ENCODE data around the gene POU2F3. TPM values are rescaled to one million over a fixed set of nuclear protein-coding genes. Genes with fewer than 3 reads are reported as not detected.

POU2F3 gene
- polyA plus RNA-seq, 1 donor (not counting 4 experiments of a cell fraction or from before 2014, with no cell fraction given) = 0.96 TPM

DNA sequence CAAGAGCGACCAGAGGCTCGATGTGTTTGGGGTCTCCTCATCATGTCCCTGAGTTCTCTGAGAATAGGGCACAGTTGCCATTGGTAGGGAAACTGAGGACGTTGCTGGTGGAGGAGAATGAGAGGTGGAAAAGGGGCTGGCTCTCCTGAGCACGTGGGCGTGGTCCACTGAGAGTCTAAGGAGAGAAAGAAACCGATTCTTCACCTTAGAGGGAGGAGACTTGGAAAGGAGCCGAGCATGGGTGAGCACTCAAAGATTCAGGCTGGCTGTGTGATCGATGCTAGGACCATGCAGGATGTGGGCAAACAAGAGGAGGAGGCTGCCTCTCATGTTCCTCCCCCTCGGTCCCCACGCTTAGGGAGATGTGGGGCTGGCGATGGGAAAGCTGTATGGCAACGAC lies 65.3 kb downstream of the POU2F3 start:
- Histone ChIP-seq H2AFZ (ENCODE audit: control insufficient read depth, low read length) (peak overlapping the region; percentile 21), H3K9me3 (ENCODE audit: control insufficient read depth, low read depth, low read length) (no peaks in the 10 kb centered on the region), H3K4me2 (ENCODE audit: control insufficient read depth, extremely low read depth, insufficient read depth, low read depth, low read length) (peak overlapping the region; percentile 34), H3K9me1 (ENCODE audit: control insufficient read depth, extremely low read depth, insufficient read depth, low read length) (no peaks in the 10 kb centered on the region), H3K4me1 (ENCODE audit: control insufficient read depth, extremely low read depth, insufficient read depth, low read length) (peaks cover 43% of the 10 kb centered on the region), H3K9ac (ENCODE audit: control insufficient read depth, extremely low read depth, insufficient read depth, low read length) (no peak overlapping the region), H3K27me3 (ENCODE audit: control insufficient read depth, extremely low read depth, insufficient read depth, low read length) (no peaks in the 10 kb centered on the region), H4K20me1 (ENCODE audit: control insufficient read depth, extremely low read depth, insufficient read depth, low read length) (no peaks in the 10 kb centered on the region), H3K4me3 (ENCODE audit: control insufficient read depth in 2 of 3, extremely low read depth in 1 of 3, insufficient read depth in 2 of 3, low read depth in 1 of 3, low read length in 3 of 3) (no peak overlapping the region), H3K27ac (ENCODE audit: control insufficient read depth, insufficient read depth, low read length) (peak overlapping the region; percentile 23), H3K79me2 (ENCODE audit: control insufficient read depth, insufficient read depth, low read length) (no peaks in the 10 kb centered on the region), H3K36me3 (ENCODE audit: control insufficient read depth in 2 of 2, extremely low read depth in 1 of 2, insufficient read depth in 2 of 2, low read length in 2 of 2) (no peaks in the 10 kb centered on the region)
- dilution Hi-C loops (cut with MboI; ENCODE audit: extremely low pct_ligation_motif_present, low sequenced_read_pairs) = no loop called here
- TF ChIP-seq CTCF (optimal IDR thresholded peaks at IDR 0.05 in 1 of 3, IDR thresholded peaks at IDR 0.05 in 1 of 3, conservative IDR thresholded peaks at IDR 0.05 in 1 of 3; ENCODE audit: extremely low read depth in 1 of 3, insufficient read depth in 2 of 3, low read length in 3 of 3) = no peak
- TF ChIP-seq EZH2 (IDR thresholded peaks at IDR 0.05; ENCODE audit: low read length) = no peak
- DNase-seq (ENCODE audit: low read depth, low spot score) = no peak
- peak; percentile 85 for FAIRE-seq

- dilution Hi-C loops (cut with MboI; ENCODE audit: extremely low pct_ligation_motif_present, low sequenced_read_pairs) = no loop called here
- Histone ChIP-seq H2AFZ (ENCODE audit: control insufficient read depth, low read length) (peak overlapping the region; percentile 65), H3K4me2 (ENCODE audit: control insufficient read depth, extremely low read depth, insufficient read depth, low read depth, low read length) (peak overlapping the region; percentile 51), H3K4me1 (ENCODE audit: control insufficient read depth, extremely low read depth, insufficient read depth, low read length) (peaks cover 43% of the 10 kb centered on the region), H4K20me1 (ENCODE audit: control insufficient read depth, extremely low read depth, insufficient read depth, low read length) (no peaks in the 10 kb centered on the region), H3K9ac (ENCODE audit: control insufficient read depth, extremely low read depth, insufficient read depth, low read length) (no peak overlapping the region), H3K9me3 (ENCODE audit: control insufficient read depth, low read depth, low read length) (no peaks in the 10 kb centered on the region), H3K36me3 (ENCODE audit: control insufficient read depth in 2 of 2, extremely low read depth in 1 of 2, insufficient read depth in 2 of 2, low read length in 2 of 2) (no peaks in the 10 kb centered on the region), H3K4me3 (ENCODE audit: control insufficient read depth in 2 of 3, extremely low read depth in 1 of 3, insufficient read depth in 2 of 3, low read depth in 1 of 3, low read length in 3 of 3) (peak overlapping the region in 1 of 3 experiments; percentile 22), H3K27me3 (ENCODE audit: control insufficient read depth, extremely low read depth, insufficient read depth, low read length) (no peaks in the 10 kb centered on the region), H3K9me1 (ENCODE audit: control insufficient read depth, extremely low read depth, insufficient read depth, low read length) (no peaks in the 10 kb centered on the region), H3K27ac (ENCODE audit: control insufficient read depth, insufficient read depth, low read length) (peak overlapping the region; percentile 57), H3K79me2 (ENCODE audit: control insufficient read depth, insufficient read depth, low read length) (no peaks in the 10 kb centered on the region)
- FAIRE-seq = peak; percentile 75
- TF ChIP-seq EZH2 (IDR thresholded peaks at IDR 0.05; ENCODE audit: low read length) = no peak
- TF ChIP-seq CTCF (optimal IDR thresholded peaks at IDR 0.05 in 1 of 3, IDR thresholded peaks at IDR 0.05 in 1 of 3, conservative IDR thresholded peaks at IDR 0.05 in 1 of 3; ENCODE audit: extremely low read depth in 1 of 3, insufficient read depth in 2 of 3, low read length in 3 of 3) = peak; percentile 75 to 78 (median 76)
- DNase-seq (ENCODE audit: low read depth, low spot score) = peak; percentile 55
These were observed 66.7 kb downstream of the POU2F3 start for GRCh38 chr11:120306519-120307242.

All from keratinocyte (primary cell).